DND-41 (cell line): ENCODE data around the gene ZNF143.

ENCODE experiments used
- EZH2 ChIP-seq: IDR thresholded peaks from 3 replicates; pipeline ENCODE4 v1.6.1; 2012; ENCODE audit warnings: borderline replicate concordance, low read depth, mild to moderate bottlenecking, moderate library complexity, low read length, inconsistent platforms; ENCODE audit not compliant: severe bottlenecking
- TF ChIP-seq, protein P1 (sequence below): IDR thresholded peaks from 2 replicates; pipeline ENCODE4 v1.5.1; 2012; ENCODE audit warnings: borderline replicate concordance, low read length, moderate library complexity, mild to moderate bottlenecking; ENCODE audit not compliant: poor library complexity, severe bottlenecking; ENCODE audit errors: extremely low read depth

GRCh38 chr11:9527481-9528135, 66.8 kb downstream of the ZNF143 start:
- no peak for TF ChIP-seq EZH2
- TF ChIP-seq, protein P1, sequence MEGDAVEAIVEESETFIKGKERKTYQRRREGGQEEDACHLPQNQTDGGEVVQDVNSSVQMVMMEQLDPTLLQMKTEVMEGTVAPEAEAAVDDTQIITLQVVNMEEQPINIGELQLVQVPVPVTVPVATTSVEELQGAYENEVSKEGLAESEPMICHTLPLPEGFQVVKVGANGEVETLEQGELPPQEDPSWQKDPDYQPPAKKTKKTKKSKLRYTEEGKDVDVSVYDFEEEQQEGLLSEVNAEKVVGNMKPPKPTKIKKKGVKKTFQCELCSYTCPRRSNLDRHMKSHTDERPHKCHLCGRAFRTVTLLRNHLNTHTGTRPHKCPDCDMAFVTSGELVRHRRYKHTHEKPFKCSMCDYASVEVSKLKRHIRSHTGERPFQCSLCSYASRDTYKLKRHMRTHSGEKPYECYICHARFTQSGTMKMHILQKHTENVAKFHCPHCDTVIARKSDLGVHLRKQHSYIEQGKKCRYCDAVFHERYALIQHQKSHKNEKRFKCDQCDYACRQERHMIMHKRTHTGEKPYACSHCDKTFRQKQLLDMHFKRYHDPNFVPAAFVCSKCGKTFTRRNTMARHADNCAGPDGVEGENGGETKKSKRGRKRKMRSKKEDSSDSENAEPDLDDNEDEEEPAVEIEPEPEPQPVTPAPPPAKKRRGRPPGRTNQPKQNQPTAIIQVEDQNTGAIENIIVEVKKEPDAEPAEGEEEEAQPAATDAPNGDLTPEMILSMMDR, result no peak
